Measurements from ENCODE around the gene MYOZ1.
"Not testable (repeated sequence)": the region's sequence is repeated elsewhere in the genome, so short reads cannot be mapped to it uniquely, and the experiment has no call there.

Gene MYOZ1

DNA sequence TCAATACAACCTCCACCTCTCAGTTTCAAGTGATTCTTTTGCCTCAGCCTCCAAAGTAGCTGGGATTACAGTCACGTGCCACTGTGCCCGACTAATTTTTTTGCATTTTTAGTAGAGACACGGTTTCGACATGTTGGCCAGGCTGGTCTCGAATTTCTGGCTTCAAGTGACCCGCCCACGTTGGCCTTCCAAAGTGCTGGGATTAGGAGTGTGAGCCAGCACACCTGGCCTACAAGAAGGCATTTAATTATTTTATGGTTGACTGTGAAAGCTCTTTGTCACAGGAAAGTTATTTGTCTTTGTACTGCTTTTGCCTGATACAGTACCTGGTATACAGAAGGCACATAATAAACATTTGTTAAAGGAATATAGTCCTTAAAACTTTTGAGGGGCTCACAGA, 12.9 kb downstream of the MYOZ1 start:
- H3K36me3 ChIP-seq (ENCODE audit: control insufficient read depth, insufficient read depth, low read length) = no peaks in the 10 kb centered on the region
- no peak overlapping the region for H3K4me3 ChIP-seq (ENCODE audit: insufficient read depth, low read depth, low read length, poor library complexity, severe bottlenecking)
- H3K27ac ChIP-seq (ENCODE audit: insufficient read depth, low read length, poor library complexity, severe bottlenecking) = no peak overlapping the region
- H3K9me3 ChIP-seq (ENCODE audit: control insufficient read depth, low read length) = no peaks in the 10 kb centered on the region
- H3K4me1 ChIP-seq (ENCODE audit: control insufficient read depth, insufficient read depth, low read length, poor library complexity, severe bottlenecking) = peaks cover 13% of the 10 kb centered on the region
- H3K27me3 ChIP-seq (replicated peaks; ENCODE audit: control insufficient read depth, insufficient read depth, low read length, poor library complexity, severe bottlenecking) = no peaks in the 10 kb centered on the region
- DNase-seq = no peak

DNA sequence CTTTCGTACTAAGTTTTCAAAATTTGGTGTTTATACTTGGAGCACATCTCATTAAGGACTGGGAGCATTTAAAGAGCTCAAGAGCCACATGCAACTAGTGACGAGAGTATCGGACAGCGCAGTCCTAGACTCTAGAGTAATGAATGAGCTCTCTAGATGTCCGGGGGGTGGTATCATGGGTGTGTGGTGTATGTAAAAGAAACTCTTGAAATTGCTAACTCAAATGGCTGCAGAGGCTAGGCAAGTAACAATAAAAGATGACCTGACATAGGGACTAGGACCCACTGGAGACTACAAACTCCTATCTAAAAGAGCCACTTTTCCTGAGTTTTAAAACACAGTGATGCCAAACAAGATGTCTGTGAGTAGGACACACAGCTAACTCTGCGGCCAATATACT, 14.0 kb downstream of the MYOZ1 start:
- Histone ChIP-seq H3K27me3 (replicated peaks; ENCODE audit: control insufficient read depth, insufficient read depth, low read length, poor library complexity, severe bottlenecking) (no peaks in the 10 kb centered on the region), H3K4me3 (ENCODE audit: insufficient read depth, low read depth, low read length, poor library complexity, severe bottlenecking) (no peak overlapping the region), H3K9me3 (ENCODE audit: control insufficient read depth, low read length) (no peaks in the 10 kb centered on the region), H3K4me1 (ENCODE audit: control insufficient read depth, insufficient read depth, low read length, poor library complexity, severe bottlenecking) (peaks cover 13% of the 10 kb centered on the region), H3K36me3 (ENCODE audit: control insufficient read depth, insufficient read depth, low read length) (no peaks in the 10 kb centered on the region), H3K27ac (ENCODE audit: insufficient read depth, low read length, poor library complexity, severe bottlenecking) (no peak overlapping the region)
- no peak for DNase-seq

DNA sequence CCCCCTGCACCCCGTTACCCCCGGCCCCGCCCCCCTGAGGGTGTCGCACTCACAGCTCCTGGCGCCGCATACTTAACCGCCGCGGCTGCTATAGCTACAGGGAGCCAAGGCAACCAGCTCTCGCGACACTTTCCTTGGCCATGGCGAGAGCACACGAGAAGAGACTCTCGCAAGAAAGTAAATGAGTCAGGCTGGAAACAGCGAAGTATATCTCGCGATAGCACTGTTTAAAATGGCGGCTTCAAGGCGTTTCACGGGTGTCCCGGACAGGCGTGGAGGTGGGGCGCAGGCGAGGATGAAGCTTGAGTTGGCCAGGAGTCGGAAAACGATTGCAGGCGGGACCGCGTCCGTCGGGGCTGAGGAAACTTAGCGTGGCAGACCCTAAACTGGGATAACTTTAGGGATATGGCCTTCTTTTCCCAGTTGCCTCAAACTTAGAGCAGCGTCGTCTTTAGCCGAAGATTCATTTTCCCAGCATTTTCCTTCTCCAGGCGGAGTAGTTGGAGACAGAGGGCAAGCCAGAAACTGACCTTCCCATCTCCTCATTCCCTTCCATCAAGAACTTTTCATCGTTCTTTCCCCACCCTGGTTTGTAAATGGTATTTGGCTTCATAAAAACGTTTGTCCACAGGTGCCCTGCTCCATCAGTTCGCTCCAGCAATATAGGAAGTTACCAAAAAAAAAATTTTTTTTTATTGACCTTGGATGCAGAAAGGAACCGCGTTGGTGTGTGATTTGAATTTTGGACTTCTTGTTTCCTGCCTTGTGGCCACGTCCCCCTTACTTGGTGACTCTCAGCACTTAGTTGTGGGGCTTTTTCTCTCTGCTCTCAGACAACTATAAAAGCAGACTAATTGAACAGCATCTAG, 15.2 kb downstream of the MYOZ1 start:
- Histone ChIP-seq H3K27me3 (replicated peaks; ENCODE audit: control insufficient read depth, insufficient read depth, low read length, poor library complexity, severe bottlenecking) (no peaks in the 10 kb centered on the region), H3K36me3 (ENCODE audit: control insufficient read depth, insufficient read depth, low read length) (no peaks in the 10 kb centered on the region), H3K9me3 (ENCODE audit: control insufficient read depth, low read length) (no peaks in the 10 kb centered on the region), H3K27ac (ENCODE audit: insufficient read depth, low read length, poor library complexity, severe bottlenecking) (peak overlapping the region; percentile 79), H3K4me3 (ENCODE audit: insufficient read depth, low read depth, low read length, poor library complexity, severe bottlenecking) (peak overlapping the region; percentile 86), H3K4me1 (ENCODE audit: control insufficient read depth, insufficient read depth, low read length, poor library complexity, severe bottlenecking) (peaks cover 13% of the 10 kb centered on the region)
- DNase-seq = peak; percentile 89 to 94 (median 90)

DNA sequence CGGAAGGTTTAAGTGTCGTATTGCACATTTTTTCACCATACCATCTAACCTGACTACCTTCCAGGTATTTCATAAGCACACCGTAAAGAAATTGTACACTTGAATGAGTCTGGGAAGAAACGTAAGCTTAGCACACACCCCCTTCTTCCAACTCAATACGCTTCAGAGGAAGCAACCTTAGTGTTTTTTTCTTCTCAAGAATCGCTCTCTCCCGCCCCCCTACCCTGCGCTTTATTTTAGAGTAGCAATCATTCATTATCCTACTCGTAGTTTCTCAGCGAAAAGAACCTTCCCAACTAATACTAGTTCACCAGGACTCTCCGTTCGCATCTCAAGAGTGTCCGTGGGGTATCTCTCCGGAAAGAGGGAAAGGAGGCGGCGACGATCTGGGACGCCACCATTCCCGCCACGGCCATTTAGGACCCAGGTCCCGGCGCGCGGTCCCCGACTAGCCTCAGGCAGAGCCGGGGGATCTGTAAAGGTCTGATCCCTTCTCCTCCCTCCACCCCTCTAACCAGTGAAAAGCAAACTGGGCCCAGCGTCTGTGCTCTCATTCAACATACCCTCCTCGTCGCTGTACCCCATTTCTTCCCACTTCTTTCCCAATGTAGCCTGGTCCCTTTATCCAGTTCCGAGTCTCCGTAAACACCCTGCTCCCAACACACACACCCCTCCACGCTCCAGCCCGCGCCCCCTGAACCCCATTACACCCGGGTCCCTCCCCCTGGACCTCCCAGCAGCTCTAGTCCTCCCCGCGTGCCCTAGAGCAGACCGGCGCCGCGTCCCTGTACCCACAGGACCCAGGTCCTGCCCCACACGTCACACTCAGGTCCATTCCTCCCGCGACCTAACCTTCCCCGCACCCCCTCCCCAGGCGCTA, 16.0 kb downstream of the MYOZ1 start:
- peak overlapping the region; percentile 86 for H3K4me3 ChIP-seq (ENCODE audit: insufficient read depth, low read depth, low read length, poor library complexity, severe bottlenecking)
- peak in 1 of 3 donors; percentile 5 for DNase-seq
- H3K9me3 ChIP-seq (ENCODE audit: control insufficient read depth, low read length) = no peaks in the 10 kb centered on the region
- H3K27me3 ChIP-seq (replicated peaks; ENCODE audit: control insufficient read depth, insufficient read depth, low read length, poor library complexity, severe bottlenecking) = no peaks in the 10 kb centered on the region
- H3K36me3 ChIP-seq (ENCODE audit: control insufficient read depth, insufficient read depth, low read length) = no peaks in the 10 kb centered on the region
- H3K27ac ChIP-seq (ENCODE audit: insufficient read depth, low read length, poor library complexity, severe bottlenecking) = peak overlapping the region; percentile 79
- H3K4me1 ChIP-seq (ENCODE audit: control insufficient read depth, insufficient read depth, low read length, poor library complexity, severe bottlenecking) = peaks cover 13% of the 10 kb centered on the region

DNA sequence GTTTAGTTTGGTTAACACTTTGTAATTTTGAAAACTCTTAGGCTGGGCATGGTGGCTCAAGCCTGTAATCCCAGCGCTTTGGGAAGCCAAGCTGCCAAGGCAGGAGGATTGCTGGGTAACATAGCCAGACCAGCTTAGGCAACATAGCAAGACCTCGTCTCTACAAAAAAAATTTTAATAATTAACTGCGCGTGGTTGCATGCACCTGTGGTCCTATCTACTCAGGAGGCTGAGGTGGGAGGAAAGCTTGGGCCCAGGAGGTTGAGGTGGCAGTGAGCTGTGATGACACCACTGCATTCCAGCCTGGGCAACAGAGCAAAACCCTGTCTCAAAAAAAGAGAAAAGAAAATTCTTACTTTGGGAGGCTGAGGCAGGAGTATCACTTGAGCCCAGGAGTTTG, 18.2 kb downstream of the MYOZ1 start:
- Histone ChIP-seq H3K27me3 (replicated peaks; ENCODE audit: control insufficient read depth, insufficient read depth, low read length, poor library complexity, severe bottlenecking) (no peaks in the 10 kb centered on the region), H3K36me3 (ENCODE audit: control insufficient read depth, insufficient read depth, low read length) (no peaks in the 10 kb centered on the region), H3K27ac (ENCODE audit: insufficient read depth, low read length, poor library complexity, severe bottlenecking) (no peak overlapping the region), H3K4me1 (ENCODE audit: control insufficient read depth, insufficient read depth, low read length, poor library complexity, severe bottlenecking) (peaks cover 13% of the 10 kb centered on the region), H3K9me3 (ENCODE audit: control insufficient read depth, low read length) (no peaks in the 10 kb centered on the region), H3K4me3 (ENCODE audit: insufficient read depth, low read depth, low read length, poor library complexity, severe bottlenecking) (no peak overlapping the region)
- no peak for DNase-seq

DNA sequence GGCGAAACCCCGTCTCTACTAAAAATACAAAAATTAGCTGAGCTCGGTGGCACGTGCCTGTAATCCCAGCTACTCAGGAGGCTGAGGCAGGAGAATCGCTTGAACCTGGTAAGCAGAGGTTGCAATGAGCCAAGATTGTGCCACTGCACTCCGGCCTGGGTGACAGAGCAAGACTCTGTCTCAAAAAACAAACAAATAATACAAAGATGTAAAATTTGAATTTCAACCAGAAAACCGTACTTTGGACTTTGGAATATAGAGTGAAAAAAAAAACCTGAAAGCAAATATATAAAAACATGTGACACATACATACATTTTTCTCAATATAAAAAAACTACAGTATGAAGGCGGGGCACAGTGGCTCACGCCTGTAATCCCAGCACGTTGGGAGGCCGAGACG, 20.3 kb downstream of the MYOZ1 start:
- not testable (repeated sequence) for H3K4me3 ChIP-seq (ENCODE audit: insufficient read depth, low read depth, low read length, poor library complexity, severe bottlenecking); DNase-seq; H3K9me3 ChIP-seq (ENCODE audit: control insufficient read depth, low read length); H3K27me3 ChIP-seq (replicated peaks; ENCODE audit: control insufficient read depth, insufficient read depth, low read length, poor library complexity, severe bottlenecking); H3K4me1 ChIP-seq (ENCODE audit: control insufficient read depth, insufficient read depth, low read length, poor library complexity, severe bottlenecking); H3K36me3 ChIP-seq (ENCODE audit: control insufficient read depth, insufficient read depth, low read length); H3K27ac ChIP-seq (ENCODE audit: insufficient read depth, low read length, poor library complexity, severe bottlenecking)

DNA sequence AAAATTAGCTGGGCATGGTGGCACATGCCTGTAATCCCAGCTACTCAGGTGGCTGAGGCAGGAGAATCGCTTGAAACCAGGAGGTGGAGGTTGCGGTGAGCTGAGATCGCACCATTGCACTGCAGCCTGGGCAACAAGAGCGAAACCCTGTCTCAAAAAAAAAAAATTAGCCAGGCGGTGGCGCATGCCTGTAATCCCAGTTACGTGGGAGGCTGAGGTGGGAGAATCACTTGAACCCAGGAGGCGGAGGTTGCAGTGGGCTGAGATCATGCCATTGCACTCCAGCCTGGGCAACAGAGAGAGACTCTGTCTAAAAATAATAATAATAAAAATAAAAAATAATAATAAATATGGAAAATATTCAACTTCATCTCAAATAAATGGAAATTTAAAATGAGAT, 24.1 kb downstream of the MYOZ1 start:
- not testable (repeated sequence) for H3K27me3 ChIP-seq (replicated peaks; ENCODE audit: control insufficient read depth, insufficient read depth, low read length, poor library complexity, severe bottlenecking); H3K4me1 ChIP-seq (ENCODE audit: control insufficient read depth, insufficient read depth, low read length, poor library complexity, severe bottlenecking); DNase-seq; H3K27ac ChIP-seq (ENCODE audit: insufficient read depth, low read length, poor library complexity, severe bottlenecking); H3K36me3 ChIP-seq (ENCODE audit: control insufficient read depth, insufficient read depth, low read length); H3K4me3 ChIP-seq (ENCODE audit: insufficient read depth, low read depth, low read length, poor library complexity, severe bottlenecking); H3K9me3 ChIP-seq (ENCODE audit: control insufficient read depth, low read length)

DNA sequence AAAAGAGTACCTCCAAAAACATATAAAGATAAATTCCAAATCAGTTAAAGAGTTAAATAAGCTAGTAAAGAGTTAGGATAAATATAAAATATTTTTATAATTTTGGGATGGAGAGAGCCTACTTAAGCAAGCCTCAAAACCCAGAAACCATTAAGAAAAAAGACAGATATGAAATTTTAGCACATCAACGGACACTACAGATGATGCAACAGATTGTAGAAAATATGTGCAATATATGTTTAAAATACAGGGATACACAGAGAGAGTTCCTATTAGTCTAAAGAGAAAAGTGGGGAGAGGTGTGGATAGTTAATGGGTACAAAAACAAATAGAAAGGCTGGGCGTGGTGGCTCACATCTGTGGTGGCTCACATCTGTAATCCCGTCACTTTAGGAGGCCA, 26.6 kb downstream of the MYOZ1 start:
- Histone ChIP-seq H3K36me3 (ENCODE audit: control insufficient read depth, insufficient read depth, low read length) (no peaks in the 10 kb centered on the region), H3K27me3 (replicated peaks; ENCODE audit: control insufficient read depth, insufficient read depth, low read length, poor library complexity, severe bottlenecking) (no peaks in the 10 kb centered on the region), H3K9me3 (ENCODE audit: control insufficient read depth, low read length) (no peaks in the 10 kb centered on the region), H3K4me3 (ENCODE audit: insufficient read depth, low read depth, low read length, poor library complexity, severe bottlenecking) (no peak overlapping the region), H3K4me1 (ENCODE audit: control insufficient read depth, insufficient read depth, low read length, poor library complexity, severe bottlenecking) (no peaks in the 10 kb centered on the region), H3K27ac (ENCODE audit: insufficient read depth, low read length, poor library complexity, severe bottlenecking) (no peak overlapping the region)
- DNase-seq = no peak

DNA sequence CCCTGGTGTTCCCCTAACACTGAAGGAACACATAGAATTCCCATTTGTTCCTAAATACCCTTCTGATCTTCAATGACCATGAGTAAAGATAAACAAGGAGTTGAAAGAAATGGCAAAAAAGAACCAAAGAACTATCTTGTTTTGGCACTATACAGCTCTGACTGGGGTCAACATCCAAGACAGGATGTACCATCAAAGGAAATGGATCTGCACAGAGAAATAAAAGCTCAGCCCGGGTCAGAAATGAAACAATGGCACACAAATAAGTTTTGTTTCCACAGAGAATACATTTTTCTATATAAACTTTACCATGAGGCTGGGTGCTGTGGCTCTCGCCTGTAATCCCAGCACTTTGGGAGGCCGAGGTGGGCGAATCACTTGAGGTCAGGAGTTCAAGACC, 32.2 kb downstream of the MYOZ1 start:
- Histone ChIP-seq H3K9me3 (ENCODE audit: control insufficient read depth, low read length) (no peaks in the 10 kb centered on the region), H3K27me3 (replicated peaks; ENCODE audit: control insufficient read depth, insufficient read depth, low read length, poor library complexity, severe bottlenecking) (no peaks in the 10 kb centered on the region), H3K36me3 (ENCODE audit: control insufficient read depth, insufficient read depth, low read length) (no peaks in the 10 kb centered on the region), H3K4me1 (ENCODE audit: control insufficient read depth, insufficient read depth, low read length, poor library complexity, severe bottlenecking) (no peaks in the 10 kb centered on the region), H3K27ac (ENCODE audit: insufficient read depth, low read length, poor library complexity, severe bottlenecking) (no peak overlapping the region), H3K4me3 (ENCODE audit: insufficient read depth, low read depth, low read length, poor library complexity, severe bottlenecking) (no peak overlapping the region)
- no peak for DNase-seq

DNA sequence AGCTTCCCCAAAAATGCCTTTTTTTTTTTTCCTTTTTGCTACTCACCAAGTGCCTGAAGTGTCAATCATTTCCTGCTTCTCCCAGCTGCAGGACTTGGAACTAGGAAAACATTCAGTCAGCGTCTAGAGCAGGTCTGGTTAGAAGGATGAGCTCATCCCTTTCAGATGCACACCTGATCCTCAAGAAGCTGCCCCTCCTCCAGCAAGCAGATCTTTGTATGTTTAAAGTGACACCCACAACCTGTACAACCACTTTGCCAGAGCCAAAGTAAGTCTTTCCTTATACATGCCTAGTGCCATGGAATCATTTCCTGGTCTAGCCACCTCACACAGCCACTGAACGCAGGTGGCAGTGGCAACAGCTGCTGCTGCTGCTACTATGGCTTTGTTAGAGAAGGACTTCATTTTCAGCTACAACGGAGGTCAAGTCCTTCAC, 39.8 kb downstream of the MYOZ1 start:
- no peak for DNase-seq
- Histone ChIP-seq H3K4me3 (ENCODE audit: insufficient read depth, low read depth, low read length, poor library complexity, severe bottlenecking) (no peak overlapping the region), H3K9me3 (ENCODE audit: control insufficient read depth, low read length) (no peaks in the 10 kb centered on the region), H3K4me1 (ENCODE audit: control insufficient read depth, insufficient read depth, low read length, poor library complexity, severe bottlenecking) (no peaks in the 10 kb centered on the region), H3K27ac (ENCODE audit: insufficient read depth, low read length, poor library complexity, severe bottlenecking) (no peak overlapping the region), H3K27me3 (replicated peaks; ENCODE audit: control insufficient read depth, insufficient read depth, low read length, poor library complexity, severe bottlenecking) (no peaks in the 10 kb centered on the region), H3K36me3 (ENCODE audit: control insufficient read depth, insufficient read depth, low read length) (no peaks in the 10 kb centered on the region)

All from effector memory CD4-positive, alpha-beta T cell (primary cell).